Right renal pelvis (tissue), 4 donors: ENCODE data around the gene SGMS2. TPM values are rescaled to one million over a fixed set of nuclear protein-coding genes. Genes with fewer than 3 reads are reported as not detected.

Experiments used
- DNase-seq, 4 donors: peaks; one replicate each; pipeline ENCODE4 v3.0.0-alpha.2; 2013; ENCODE audit warnings: low read depth in 4 of 4, low spot score in 3 of 4, missing footprints in 1 of 4
- polyA plus RNA-seq, 4 donors: library from polyadenylated mRNA; unstranded; fragments of 120-200 nt; gene quantifications; one replicate each; pipeline ENCODE4 v1.2.1, GENCODE V29; 2013; ENCODE audit not compliant: insufficient read length in 4 of 4

The SGMS2 gene
- polyA plus RNA-seq = 10 to 100 TPM; 12.7 to 17.2 (median 13.8) TPM

DNA sequence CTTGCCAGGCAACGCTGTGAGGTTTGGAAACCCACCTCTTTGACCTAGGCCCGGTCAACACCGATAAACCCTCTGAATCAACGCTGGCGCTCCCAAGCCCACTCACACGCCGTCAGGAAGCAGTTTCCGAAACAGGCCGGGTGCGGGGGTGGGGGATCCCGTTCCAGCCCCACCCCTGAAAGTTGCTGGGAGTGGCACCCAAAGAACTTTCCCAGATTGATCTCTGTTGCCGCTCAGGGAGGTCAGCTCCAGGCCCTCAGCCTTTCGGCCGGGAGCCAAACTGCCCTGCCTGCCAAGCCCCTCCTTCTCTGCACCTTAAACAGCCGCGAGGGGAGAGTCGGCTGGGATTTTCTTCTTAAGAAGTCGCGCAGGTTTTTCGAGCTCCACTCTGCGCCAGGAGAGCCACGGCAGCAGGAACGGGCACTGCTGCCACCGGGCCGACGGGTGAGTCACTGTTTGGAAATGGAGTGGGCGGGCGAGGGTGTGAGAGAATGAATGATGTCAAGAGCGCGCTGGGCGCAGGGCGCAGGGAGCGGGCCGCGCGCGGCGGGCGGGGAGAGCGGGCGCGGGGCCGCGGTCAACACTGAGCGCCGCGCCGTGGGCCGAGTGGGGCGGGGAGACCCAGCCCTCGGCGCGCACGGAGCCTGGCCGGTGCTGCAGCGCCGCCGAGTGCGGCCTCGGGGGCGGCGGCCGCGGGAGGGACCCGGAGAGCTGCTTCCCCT, at the start of gene SGMS2:
SGMS2 (plus strand) TSS at position 583 of the 722 bp plus-strand sequence. CDS start 70,622 bp downstream, outside the sequence.
- DNase-seq = peak; percentile 35 to 63 (median 40)

DNA sequence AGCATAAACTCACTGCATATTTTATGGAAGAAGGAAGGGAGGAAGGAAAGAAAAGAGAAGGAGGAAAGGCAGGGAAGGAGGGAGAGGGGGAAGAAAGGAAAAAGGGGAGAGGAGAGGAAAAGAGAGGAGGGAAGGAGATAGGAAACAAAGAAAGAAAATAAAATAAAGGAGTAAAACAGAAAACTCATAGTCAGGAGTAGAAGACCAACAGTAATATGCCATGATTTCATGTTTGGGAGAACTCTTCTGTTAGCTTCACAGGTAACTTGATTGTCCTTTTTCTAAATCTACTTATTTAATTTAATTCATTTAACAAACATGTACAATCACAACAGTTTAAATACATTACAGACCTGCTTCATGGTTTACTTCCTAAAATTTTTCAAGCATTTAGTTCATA, 46.8 kb upstream of the SGMS2 start:
- DNase-seq = no peak

DNA sequence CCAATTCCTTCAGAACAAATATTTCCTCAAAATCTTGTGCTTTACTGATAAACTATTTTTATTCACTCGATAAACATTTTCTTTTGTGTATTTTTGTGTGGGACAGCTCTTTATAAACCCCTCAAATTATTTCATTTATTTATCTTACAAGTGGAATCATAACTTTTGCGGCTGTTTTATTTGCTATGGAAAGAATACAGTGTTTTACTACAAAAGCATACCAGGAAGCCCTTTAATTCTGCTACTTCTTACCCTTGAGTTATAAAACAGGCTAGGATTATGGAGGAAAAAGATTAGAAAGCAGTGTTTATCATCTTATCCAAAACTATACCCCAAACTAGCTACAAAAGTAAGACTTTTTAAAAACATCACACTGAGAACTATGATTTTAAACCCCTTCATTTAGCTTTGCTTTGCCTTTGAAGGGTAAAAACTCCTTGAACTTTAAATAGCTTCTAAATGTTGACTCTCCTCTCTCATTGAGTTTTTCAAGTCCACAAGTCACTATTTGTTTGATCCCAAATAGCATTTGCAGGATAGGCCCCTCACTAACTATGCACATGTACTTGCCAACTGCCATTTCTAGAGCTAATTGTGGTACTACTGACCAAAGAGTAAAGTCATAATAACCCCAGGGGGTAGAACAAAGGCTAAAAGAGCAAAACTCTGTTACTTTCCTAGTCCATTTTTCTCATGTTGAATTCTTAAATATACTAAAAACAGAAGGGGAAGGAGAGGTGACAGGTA, 45.8 kb upstream of the SGMS2 start:
- DNase-seq = no peak

GRCh38 chr4:107780665-107781064, 44.1 kb upstream of the SGMS2 start:
- no peak for DNase-seq

DNA sequence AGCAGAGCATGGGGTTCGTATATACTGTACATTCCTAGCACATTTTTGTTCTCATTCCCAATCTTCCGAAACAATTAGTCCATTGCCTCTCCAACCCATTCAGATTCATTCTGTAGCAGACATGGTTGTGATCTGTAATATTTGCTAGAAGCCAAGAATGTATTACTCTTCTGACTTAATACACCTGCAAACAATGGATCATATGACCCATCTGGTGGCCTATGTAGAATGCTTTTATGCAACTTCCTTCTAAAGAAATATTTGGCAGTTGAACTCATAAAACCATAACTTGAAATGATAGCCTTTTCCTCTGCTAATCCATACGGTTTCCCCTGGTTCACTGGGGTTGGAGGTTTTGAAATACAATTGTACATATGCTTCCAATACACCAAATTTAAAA, 32.8 kb upstream of the SGMS2 start:
- no peak for DNase-seq

GRCh38 chr4:107792711-107793110, 32.0 kb upstream of the SGMS2 start:
- DNase-seq = no peak

- DNase-seq = no peak
Measured at GRCh38 chr4:107793996-107794395, 30.7 kb upstream of the SGMS2 start.

GRCh38 chr4:107799669-107800450, 24.9 kb upstream of the SGMS2 start:
- no peak for DNase-seq

DNA sequence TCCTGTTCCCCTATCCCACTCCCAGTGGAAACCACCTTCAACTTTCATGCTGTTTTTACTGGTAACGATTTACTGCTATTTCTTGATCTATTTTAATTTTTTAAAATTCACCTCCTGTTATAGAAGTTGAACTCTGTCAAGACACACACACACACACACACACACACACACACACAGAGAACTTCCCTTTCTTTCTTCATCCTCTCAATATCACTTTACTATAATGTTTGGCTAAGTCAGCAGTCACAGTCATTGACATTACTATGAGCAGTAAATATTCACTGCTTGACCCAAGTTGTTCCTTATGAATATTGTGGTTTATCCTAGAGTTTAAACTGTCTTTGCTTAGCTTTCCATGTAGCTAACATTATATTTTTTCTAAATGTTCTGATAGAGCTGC, 24.0 kb upstream of the SGMS2 start:
- no peak for DNase-seq

DNA sequence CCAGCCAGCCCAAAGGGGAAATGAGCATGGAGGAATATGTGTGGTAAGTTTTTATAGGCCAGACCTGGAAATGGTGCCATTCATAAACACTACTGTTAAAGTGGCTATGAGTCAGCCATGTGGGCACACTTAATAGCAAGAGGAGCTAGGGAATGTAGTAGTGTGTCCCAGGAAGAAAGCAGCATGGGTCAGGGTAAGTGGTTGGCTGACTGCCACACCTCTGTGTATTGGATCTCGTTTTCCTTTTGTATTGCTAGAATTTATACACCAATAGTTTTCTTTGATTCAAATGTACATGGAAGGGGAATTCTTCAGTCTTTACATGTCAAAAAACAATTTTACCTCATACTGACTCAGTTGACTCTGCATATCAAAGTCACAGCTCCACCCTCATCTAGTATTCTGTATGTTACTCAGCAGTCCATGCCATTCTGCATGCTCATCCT, 22.9 kb upstream of the SGMS2 start:
- no peak for DNase-seq

GRCh38 chr4:107804956-107805355, 19.8 kb upstream of the SGMS2 start:
- no peak for DNase-seq

DNA sequence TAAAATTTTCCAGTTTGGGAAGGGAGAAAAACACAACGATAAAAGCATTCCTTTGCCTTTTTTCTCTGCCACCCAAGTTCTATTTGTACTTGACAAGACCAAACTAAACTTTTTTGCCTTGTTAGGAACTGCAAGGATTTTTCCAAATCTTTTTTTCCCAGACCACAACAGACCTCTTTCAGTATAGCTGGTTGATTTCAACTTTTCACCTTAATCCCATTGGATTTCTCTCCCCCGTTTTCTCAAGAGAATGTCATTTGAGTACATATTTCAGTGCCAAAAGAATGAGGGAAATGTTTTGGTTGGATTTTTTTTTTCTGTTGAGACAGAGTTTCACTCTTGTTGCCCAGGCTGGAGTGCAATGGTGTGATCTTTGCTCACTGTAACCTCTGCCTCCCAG, 18.5 kb upstream of the SGMS2 start:
- no peak for DNase-seq

DNA sequence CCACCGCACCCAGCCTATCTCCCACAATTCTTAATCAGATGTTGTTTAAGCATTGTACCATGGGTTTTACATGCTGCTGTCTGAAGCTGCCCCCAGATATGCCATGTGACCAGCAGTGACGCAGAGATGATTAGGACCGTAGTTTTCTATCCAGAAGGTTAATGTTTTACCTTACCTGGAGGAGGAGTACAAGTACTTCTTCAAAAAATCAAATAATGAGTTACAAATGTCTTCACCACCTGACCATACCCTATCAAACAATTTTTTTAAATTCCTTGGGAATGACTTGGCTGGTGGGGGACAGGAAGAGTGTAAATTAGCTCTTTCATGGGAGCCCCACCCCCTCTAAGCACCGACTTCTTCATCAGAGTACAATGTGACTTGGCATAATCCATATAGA, 16.2 kb upstream of the SGMS2 start:
- DNase-seq = no peak

GRCh38 chr4:107809210-107809609, 15.5 kb upstream of the SGMS2 start:
- DNase-seq = no peak

DNA sequence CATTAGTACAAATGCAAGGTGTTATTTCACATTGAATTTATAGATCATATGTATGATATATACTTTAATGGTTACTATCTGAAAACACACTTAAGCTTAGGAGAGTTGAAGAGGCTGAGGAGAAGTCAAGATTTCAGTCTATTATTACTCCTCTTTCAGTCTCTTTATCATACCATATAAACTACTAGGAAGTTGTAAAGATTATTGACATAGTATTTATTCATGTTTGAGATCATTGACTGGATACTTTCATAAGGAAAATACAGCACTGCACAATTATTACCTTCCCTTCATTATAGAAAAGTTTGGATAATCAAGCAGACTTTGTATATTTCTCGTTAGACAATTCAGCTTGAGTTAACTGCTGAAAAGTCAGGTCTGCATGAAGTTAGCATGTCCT, 10.0 kb upstream of the SGMS2 start:
- DNase-seq = no peak

GRCh38 chr4:107815158-107815557, 9.6 kb upstream of the SGMS2 start:
- DNase-seq = no peak

GRCh38 chr4:107818301-107818910, 6.3 kb upstream of the SGMS2 start:
- no peak for DNase-seq

DNA sequence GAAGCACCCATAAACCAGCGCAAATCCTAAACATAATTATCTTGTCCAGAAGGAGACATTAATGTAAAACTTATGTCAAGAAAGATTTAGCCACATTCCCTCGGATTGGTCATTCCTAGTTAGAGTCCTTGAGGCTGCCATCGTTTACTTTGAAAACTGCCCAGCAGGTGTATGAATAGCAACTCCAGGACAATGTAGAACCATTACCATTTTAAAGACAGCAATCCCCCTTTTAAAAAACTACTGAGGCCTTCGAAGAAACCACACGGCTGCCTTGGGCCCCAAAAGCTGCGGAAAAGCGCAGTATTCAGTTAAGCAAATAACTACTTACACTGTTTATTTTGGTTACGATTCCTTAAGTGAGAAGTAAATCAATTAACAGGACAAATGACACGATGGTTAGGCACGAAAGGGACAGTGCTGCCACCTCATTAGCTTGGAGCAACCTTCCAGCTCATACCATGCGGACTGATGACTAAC, 822 bp upstream of the SGMS2 start:
- DNase-seq = no peak

- peak in 3 of 4 donors; percentile 28 to 29 (median 28) for DNase-seq
Measured at GRCh38 chr4:107825072-107825824, 516 bp downstream of the SGMS2 start.

DNA sequence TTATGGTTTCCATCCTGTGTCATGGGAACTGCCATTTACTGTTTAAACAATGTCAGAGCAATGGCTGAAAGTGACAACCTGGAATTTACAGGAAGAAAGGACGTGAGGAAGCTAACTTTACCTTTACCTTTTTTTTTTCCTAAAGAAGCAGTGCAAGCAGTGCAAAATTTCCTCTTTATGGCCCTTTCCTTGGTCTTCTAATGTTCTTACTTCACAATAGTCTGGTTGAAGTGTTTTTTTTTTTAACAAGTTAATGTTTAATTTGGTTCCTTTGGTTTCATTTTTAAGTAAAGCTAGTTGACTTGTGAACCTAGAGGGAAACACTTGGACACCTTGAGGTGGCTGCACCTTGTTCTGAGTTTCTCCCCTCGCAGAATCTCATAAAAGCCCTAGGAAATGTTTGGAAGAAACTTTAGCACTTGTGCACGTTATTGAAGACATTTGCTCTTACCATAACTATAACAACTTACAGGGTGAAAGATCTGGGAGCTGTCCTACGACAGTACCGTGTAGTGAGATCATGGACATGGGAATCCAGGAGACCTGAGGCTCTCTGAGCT, 1.8 kb downstream of the SGMS2 start:
- peak in 2 of 4 donors; percentile 8 to 18 for DNase-seq
